DMS53 treated with DMSO at 0.1 percent for 48 hours (cell line): Measurements from ENCODE around the gene RPH3AL.

ENCODE experiments used
- DNase-seq: peaks from one replicate; lab custom pipeline; 2025; ENCODE audit not compliant: unreplicated experiment; lab: John Stamatoyannopoulos, UW

Gene RPH3AL

GRCh38 chr17:303168-303567 is 49.4 kb downstream of the RPH3AL start:
- no peak for DNase-seq

- DNase-seq = no peak
Observed at GRCh38 chr17:302300-302698, 50.3 kb downstream of the RPH3AL start.

- DNase-seq = no peak
Observed at GRCh38 chr17:301681-302299, 50.8 kb downstream of the RPH3AL start.

GRCh38 chr17:300881-301280 is 51.7 kb downstream of the RPH3AL start:
- no peak for DNase-seq

GRCh38 chr17:299546-299945 is 53.1 kb downstream of the RPH3AL start:
- no peak for DNase-seq

- no peak for DNase-seq
Observed at GRCh38 chr17:298791-299450, 53.7 kb downstream of the RPH3AL start.

GRCh38 chr17:297758-298157 is 54.8 kb downstream of the RPH3AL start:
- no peak for DNase-seq

- no peak for DNase-seq
Observed at GRCh38 chr17:296906-297690, 55.5 kb downstream of the RPH3AL start.

GRCh38 chr17:296379-296778 is 56.2 kb downstream of the RPH3AL start:
- DNase-seq = no peak

GRCh38 chr17:292531-293382 is 59.9 kb downstream of the RPH3AL start:
- DNase-seq = no peak

GRCh38 chr17:292016-292415 is 60.6 kb downstream of the RPH3AL start:
- no peak for DNase-seq

- DNase-seq = no peak
Observed at GRCh38 chr17:291587-291986, 61.0 kb downstream of the RPH3AL start.

GRCh38 chr17:290626-291025 is 62.0 kb downstream of the RPH3AL start:
- DNase-seq = no peak

GRCh38 chr17:290121-290521 is 62.5 kb downstream of the RPH3AL start:
- no peak for DNase-seq

- no peak for DNase-seq
Observed at GRCh38 chr17:289409-289808, 63.2 kb downstream of the RPH3AL start.

GRCh38 chr17:288802-289356 is 63.7 kb downstream of the RPH3AL start:
- DNase-seq = no peak

- no peak for DNase-seq
Observed at GRCh38 chr17:286571-286970, 66.0 kb downstream of the RPH3AL start.

- no peak for DNase-seq
Observed at GRCh38 chr17:285751-286422, 66.7 kb downstream of the RPH3AL start.

GRCh38 chr17:284676-285355 is 67.8 kb downstream of the RPH3AL start:
- DNase-seq = no peak
